ENCODE measurements around the gene WDR4. TPM values are rescaled to one million over a fixed set of nuclear protein-coding genes. Genes with fewer than 3 reads are reported as not detected.

WDR4 gene
- total RNA-seq, 1 experiment from 2014 or later, result 42.6 TPM

GRCh38 chr21:42903817-42904216 lies 24.5 kb upstream of the WDR4 start:
- TF ChIP-seq ZBTB43 (CRISPR knock-in tag; IDR thresholded peaks at IDR 0.05) (no peak), NFYB (CRISPR knock-in tag; conservative IDR thresholded peaks at IDR 0.05; ENCODE audit: low read depth) (no peak), ATF3 (CRISPR knock-in tag; conservative IDR thresholded peaks at IDR 0.05) (no peak), JUN (CRISPR knock-in tag; IDR thresholded peaks at IDR 0.05) (no peak), FOXK1 (CRISPR knock-in tag; IDR thresholded peaks at IDR 0.05) (no peak), IRF1 (CRISPR knock-in tag; IDR thresholded peaks at IDR 0.05) (no peak), ZNF121 (CRISPR knock-in tag; IDR thresholded peaks at IDR 0.05) (no peak)
- no peaks in the 10 kb centered on the region for H3K27me3 Mint-ChIP-seq (ENCODE audit: low read depth)
- POLR2A ChIA-PET, result interaction anchor here (0.6 kb wide), 1 partner anchor 52 kb away, joined by 7 read pairs; no protein-coding TSS in a partner anchor
- no peak for ATAC-seq
- no peak for DNase-seq (ENCODE audit: low spot score)
- no peak overlapping the region for H3K4me3 Mint-ChIP-seq
- no peaks in the 10 kb centered on the region for H3K4me1 Mint-ChIP-seq
- H3K36me3 Mint-ChIP-seq, result peaks cover 69% of the 10 kb centered on the region
- H3K27ac Mint-ChIP-seq, result no peak overlapping the region
- H3K9me3 Mint-ChIP-seq, result peaks cover 18% of the 10 kb centered on the region
- CTCF ChIA-PET, result no interaction called here

GRCh38 chr21:42900446-42900845 lies 21.1 kb upstream of the WDR4 start:
- DNase-seq (ENCODE audit: low spot score), result no peak
- peaks cover 4% of the 10 kb centered on the region; the same call in 1 of the 2 replicates for H3K9me3 Mint-ChIP-seq
- H3K27ac Mint-ChIP-seq, result no peak overlapping the region; the same call in 1 of the 2 replicates
- POLR2A ChIA-PET, result interaction anchor here (0.5 kb wide), 1 partner anchor 774 kb away, joined by 4 read pairs; no protein-coding TSS in a partner anchor
- ATAC-seq, result no peak
- H3K27me3 Mint-ChIP-seq (ENCODE audit: low read depth), result no peaks in the 10 kb centered on the region
- H3K4me1 Mint-ChIP-seq, result no peaks in the 10 kb centered on the region
- no peak overlapping the region for H3K4me3 Mint-ChIP-seq
- CTCF ChIA-PET, result no interaction called here
- H3K36me3 Mint-ChIP-seq, result peaks cover 63% of the 10 kb centered on the region
- no peak for TF ChIP-seq ATF3 (CRISPR knock-in tag; conservative IDR thresholded peaks at IDR 0.05)
- TF ChIP-seq PRRX2 (CRISPR knock-in tag; IDR thresholded peaks at IDR 0.05), result no peak
- TF ChIP-seq ZBTB21 (CRISPR knock-in tag; IDR thresholded peaks at IDR 0.05; ENCODE audit: borderline replicate concordance), result no peak
- TF ChIP-seq TCF7 (CRISPR knock-in tag; IDR thresholded peaks at IDR 0.05; ENCODE audit: low read depth), result no peak
- no peak for TF ChIP-seq ZNF423 (CRISPR knock-in tag; IDR thresholded peaks at IDR 0.05)
- TF ChIP-seq SP1 (CRISPR knock-in tag; conservative IDR thresholded peaks at IDR 0.05), result no peak
- no peak for TF ChIP-seq ZNF121 (CRISPR knock-in tag; IDR thresholded peaks at IDR 0.05)
- TF ChIP-seq MYBL2 (CRISPR knock-in tag; IDR thresholded peaks at IDR 0.05), result no peak
- TF ChIP-seq ZNF396 (CRISPR knock-in tag; IDR thresholded peaks at IDR 0.05; ENCODE audit: borderline replicate concordance), result no peak

GRCh38 chr21:42892931-42893755 lies 13.8 kb upstream of the WDR4 start, which contains the start of gene NDUFV3:
Gene NDUFV3 (plus strand): TSS chr21:42893309. CDS start chr21:42893334, 25 bp downstream.
- Mint-ChIP-seq H3K27ac (peak within 1 kb of the TSS; percentile 99), H3K36me3 (peaks cover 22% of the 10 kb centered on the region), H3K4me3 (peak within 1 kb of the TSS; percentile 88), H3K27me3 (ENCODE audit: low read depth) (no peaks in the 10 kb centered on the region; the same call in 1 of the 2 replicates), H3K4me1 (peaks cover 5% of the 10 kb centered on the region), H3K9me3 (peaks cover 4% of the 10 kb centered on the region; the same call in 1 of the 2 replicates)
- DNase-seq (ENCODE audit: low spot score) (peak; percentile 100), ATAC-seq (peak; percentile 97)
- CTCF ChIA-PET, result interaction anchor here (0.6 to 1.6 kb wide), 6 partner anchors 15 to 634 kb away, joined by 3 to 5 read pairs (median 4); no protein-coding TSS in a partner anchor
- POLR2A ChIA-PET, result interaction anchor here (0.6 to 1.5 kb wide), 5 partner anchors 14 to 97 kb away, joined by 3 to 5 read pairs (median 3); partner anchors contain the start of gene PKNOX1
- TF ChIP-seq MXD4 (CRISPR knock-in tag; IDR thresholded peaks at IDR 0.05; ENCODE audit: borderline replicate concordance) (no peak), ESRRA (CRISPR knock-in tag; IDR thresholded peaks at IDR 0.05; ENCODE audit: borderline replicate concordance) (peak; percentile 70; the same call in 1 of the 2 replicates), RORB (CRISPR knock-in tag; IDR thresholded peaks at IDR 0.05) (no peak), FOXK1 (CRISPR knock-in tag; IDR thresholded peaks at IDR 0.05) (0 out of 2 replicates have a peak, but pooled peaks have one; percentile 31), NR1H2 (CRISPR knock-in tag; IDR thresholded peaks at IDR 0.05) (no peak), ZNF263 (CRISPR knock-in tag; IDR thresholded peaks at IDR 0.05; ENCODE audit: low read depth) (no peak), ZNF423 (CRISPR knock-in tag; IDR thresholded peaks at IDR 0.05) (no peak), ZNF512 (CRISPR knock-in tag; IDR thresholded peaks at IDR 0.05; ENCODE audit: borderline replicate concordance) (no peak), ATF6 (CRISPR knock-in tag; IDR thresholded peaks at IDR 0.05) (no peak), NFATC4 (CRISPR knock-in tag; IDR thresholded peaks at IDR 0.05) (no peak), FOXP1 (CRISPR knock-in tag; IDR thresholded peaks at IDR 0.05; ENCODE audit: borderline replicate concordance) (no peak)
